ENCODE measurements around the gene ACER3.
"Not testable (repeated sequence)": the region's sequence is repeated elsewhere in the genome, so short reads cannot be mapped to it uniquely, and the experiment has no call there.

ACER3 gene

GRCh38 chr11:77035039-77035438, 174.3 kb downstream of the ACER3 start:
- in situ Hi-C loops (cut with MboI; ENCODE audit: low sequenced_read_pairs) = no loop called here

- in situ Hi-C loops (cut with MboI; ENCODE audit: low sequenced_read_pairs) = no loop called here
Observed at GRCh38 chr11:77035580-77035979, 174.9 kb downstream of the ACER3 start.

GRCh38 chr11:77036398-77036797, 175.7 kb downstream of the ACER3 start:
- in situ Hi-C loops (cut with MboI; ENCODE audit: low sequenced_read_pairs) = no loop called here

GRCh38 chr11:77037057-77037456, 176.3 kb downstream of the ACER3 start:
- in situ Hi-C loops (cut with MboI; ENCODE audit: low sequenced_read_pairs) = no loop called here

GRCh38 chr11:77038029-77038824, 177.5 kb downstream of the ACER3 start:
- in situ Hi-C loops (cut with MboI; ENCODE audit: low sequenced_read_pairs) = no loop called here

- in situ Hi-C loops (cut with MboI; ENCODE audit: low sequenced_read_pairs) = no loop called here
Observed at GRCh38 chr11:77038825-77039326, 178.2 kb downstream of the ACER3 start.

GRCh38 chr11:77039491-77040400, 179.0 kb downstream of the ACER3 start:
- in situ Hi-C loops (cut with MboI; ENCODE audit: low sequenced_read_pairs) = no loop called here

GRCh38 chr11:77040401-77040777, 179.7 kb downstream of the ACER3 start:
- in situ Hi-C loops (cut with MboI; ENCODE audit: low sequenced_read_pairs) = no loop called here

DNA sequence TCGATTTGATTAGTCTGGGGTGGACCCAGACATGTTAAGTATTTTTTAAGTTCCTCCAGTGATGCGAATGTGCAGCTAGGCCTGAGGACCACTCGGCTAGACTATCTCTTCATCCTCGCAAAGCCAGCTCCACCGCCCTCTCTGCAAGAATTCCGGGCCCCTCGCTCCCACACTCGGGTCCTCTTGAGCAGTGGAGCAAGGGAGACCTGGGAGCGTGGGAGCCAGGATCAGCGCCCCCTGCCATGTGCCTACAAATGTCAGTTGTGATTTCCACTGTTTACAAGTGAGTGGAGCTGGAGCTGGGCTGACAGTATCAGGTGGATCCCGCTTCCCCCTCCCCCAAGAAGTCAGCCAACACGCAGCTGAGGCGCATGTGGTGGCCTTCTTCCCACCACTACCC, 180.2 kb downstream of the ACER3 start:
- in situ Hi-C loops (cut with MboI; ENCODE audit: low sequenced_read_pairs) = no loop called here

DNA sequence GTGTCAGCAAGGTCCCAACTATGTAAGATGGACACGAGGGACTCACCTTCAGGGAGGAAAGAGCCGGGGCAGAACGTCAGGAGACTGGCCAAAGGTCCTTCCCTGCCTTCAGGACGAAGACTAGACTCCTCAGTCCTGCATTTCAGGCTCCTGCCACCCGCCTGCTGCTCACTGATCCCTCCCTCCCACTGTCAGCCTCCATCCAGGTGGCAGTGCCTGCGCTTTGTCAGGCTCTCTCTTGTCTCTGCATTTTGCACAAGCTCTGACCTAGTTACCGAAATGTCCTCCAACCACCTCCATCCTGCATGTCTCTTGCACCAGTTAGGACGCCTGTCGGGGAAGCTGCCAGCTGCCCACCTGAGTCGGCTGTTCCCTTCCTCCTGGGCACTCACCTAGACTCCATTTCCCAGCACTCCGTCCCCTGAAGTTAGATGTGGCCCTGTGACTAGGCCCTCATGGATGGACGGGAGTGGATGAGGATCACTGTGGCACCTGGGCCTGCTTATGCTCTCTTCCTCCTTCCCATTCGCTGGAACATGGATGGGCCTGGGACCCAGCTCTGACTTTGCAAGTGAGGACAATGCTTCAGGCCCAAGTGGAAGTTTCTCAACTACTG, 181.5 kb downstream of the ACER3 start:
- in situ Hi-C loops (cut with MboI; ENCODE audit: low sequenced_read_pairs) = no loop called here

- in situ Hi-C loops (cut with MboI; ENCODE audit: low sequenced_read_pairs) = no loop called here
Observed at GRCh38 chr11:77044356-77044755, 183.6 kb downstream of the ACER3 start.

DNA sequence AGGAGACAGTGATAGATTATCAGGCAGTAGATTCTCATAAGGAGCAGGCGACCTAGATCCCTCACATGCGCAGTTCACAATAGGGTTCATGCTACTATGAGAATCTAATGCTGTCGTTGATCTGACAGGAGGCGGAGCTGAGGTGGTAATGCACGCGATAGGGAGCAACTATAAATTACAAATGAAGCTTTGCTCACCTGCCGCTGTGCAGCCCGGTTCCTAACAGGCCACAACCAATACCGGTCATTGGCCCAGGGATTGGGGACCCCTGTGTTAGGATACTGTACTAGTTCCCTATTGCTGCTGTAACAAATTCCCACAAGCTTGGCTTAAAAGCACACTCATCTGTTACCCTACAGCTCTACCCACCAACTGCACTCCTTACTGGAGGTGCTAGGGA, 184.2 kb downstream of the ACER3 start:
- in situ Hi-C loops (cut with MboI; ENCODE audit: low sequenced_read_pairs) = no loop called here

DNA sequence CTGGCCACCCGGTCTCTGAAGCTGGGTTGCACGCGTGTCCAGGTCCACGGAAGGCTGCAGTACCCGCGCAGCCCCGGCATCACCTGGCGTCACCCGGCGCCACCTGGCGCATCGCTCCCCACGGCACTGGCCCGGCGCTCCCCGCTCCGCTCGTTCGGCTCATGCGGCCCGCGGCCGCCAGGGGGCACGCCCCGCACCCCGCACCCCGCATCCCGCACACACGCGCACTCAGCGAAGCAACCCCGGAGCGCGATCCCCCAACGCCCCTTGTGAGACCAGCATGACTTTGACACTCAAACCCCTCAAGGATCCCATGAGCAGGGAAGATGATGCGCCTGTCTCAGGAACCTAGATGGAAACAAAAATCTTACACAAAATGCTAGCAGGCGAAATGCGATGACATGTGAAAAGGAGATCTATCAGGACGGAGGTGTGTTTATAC, 185.4 kb downstream of the ACER3 start:
- in situ Hi-C loops (cut with MboI; ENCODE audit: low sequenced_read_pairs) = no loop called here

DNA sequence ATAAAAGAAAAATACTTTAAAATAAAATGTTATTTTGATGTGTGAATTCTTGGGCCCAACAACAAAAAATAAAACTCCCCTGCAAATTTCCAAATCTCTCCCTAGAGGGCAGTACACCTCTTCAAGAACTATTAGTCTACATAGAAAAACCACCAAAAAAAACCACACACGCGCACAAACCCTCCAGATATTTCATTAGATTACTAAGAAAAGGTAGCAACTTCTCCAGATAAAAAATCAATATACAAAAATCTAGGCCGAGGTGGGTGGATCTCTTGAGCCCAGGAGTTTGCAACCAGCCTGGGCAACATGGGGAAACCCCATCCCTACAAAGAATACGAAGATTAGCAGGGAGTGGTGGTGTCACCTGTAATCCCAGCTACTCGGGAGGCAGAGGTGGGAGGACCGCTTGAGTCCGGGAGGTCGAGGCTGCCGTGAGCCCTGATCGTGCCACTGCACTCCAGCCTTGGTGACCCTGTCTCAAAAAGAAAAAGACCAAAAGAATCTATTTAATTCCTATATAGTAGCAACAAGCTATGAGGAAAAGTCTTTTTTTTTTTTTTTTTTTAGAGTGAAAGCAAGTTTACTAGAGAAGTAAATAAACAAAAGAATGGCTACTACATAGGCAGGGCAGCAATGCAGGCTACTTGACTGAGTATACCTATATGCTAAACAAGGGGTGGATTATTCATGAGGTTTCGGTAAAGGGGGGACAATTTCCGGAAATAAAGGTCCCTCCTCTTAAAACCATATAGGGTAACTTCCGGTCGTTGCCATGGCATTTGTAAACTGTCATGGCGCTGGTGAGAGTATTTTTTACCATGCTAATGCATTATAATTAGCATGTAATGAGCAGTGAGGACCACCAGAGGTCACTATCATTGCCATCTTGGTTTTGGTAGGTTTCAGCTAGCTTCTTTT, 186.5 kb downstream of the ACER3 start:
- in situ Hi-C loops (cut with MboI; ENCODE audit: low sequenced_read_pairs) = no loop called here

DNA sequence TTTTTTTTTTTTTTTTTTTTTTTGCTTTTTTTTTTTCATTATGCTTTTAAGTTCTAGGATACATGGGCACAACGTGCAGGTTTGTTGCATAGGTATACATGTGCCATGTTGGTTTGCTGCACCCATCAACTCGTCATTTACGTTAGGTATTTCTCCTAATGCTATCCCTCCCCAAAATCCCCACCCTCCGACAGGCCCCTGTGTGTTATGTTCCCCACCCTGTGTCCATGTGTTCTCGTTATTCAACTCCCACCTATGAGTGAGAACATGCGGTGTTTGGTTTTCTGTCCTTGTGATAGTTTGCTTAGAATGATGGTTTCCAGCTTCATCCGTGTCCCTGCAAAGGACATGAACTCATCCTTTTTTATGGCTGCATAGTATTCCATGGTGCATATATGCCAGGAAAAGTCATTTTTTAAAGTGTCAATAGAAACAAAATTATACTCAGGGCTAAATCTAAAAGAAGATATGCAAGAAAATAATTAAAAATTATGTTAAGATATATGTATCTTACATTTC, 187.3 kb downstream of the ACER3 start:
- in situ Hi-C loops (cut with MboI; ENCODE audit: low sequenced_read_pairs) = not testable (repeated sequence)

DNA sequence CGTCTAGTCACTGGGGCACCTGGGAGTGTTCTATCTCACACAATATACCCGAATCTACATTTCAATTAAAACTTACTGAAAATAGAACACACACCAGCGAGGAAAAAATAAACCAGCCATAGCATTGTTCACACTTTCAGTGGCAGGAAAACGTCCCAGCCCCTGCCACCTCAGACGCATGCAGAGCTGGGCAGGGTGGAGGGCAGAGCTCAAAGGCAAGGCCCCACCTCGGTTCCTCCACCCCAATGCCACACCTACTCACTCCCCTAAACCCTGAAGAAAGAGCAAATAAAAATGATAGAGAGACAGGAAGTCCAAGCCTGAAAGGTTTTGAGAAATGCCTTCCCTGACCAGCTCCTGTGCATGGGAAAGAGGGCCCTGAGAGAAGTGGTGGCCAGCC, 188.3 kb downstream of the ACER3 start:
- in situ Hi-C loops (cut with MboI; ENCODE audit: low sequenced_read_pairs) = no loop called here

GRCh38 chr11:77051511-77051910, 190.8 kb downstream of the ACER3 start:
- in situ Hi-C loops (cut with MboI; ENCODE audit: low sequenced_read_pairs) = no loop called here

- in situ Hi-C loops (cut with MboI; ENCODE audit: low sequenced_read_pairs) = no loop called here
Observed at GRCh38 chr11:77052518-77052917, 191.8 kb downstream of the ACER3 start.

GRCh38 chr11:77053217-77054015, 192.7 kb downstream of the ACER3 start:
- in situ Hi-C loops (cut with MboI; ENCODE audit: low sequenced_read_pairs) = no loop called here
